ENCODE results near the gene OLIG2. TPM values are rescaled to one million over a fixed set of nuclear protein-coding genes. Genes with fewer than 3 reads are reported as not detected.

Gene OLIG2
- total and polyA plus RNA-seq, 2 of the 13 experiments (the other 11 are each of a cell fraction or from before 2014, with no cell fraction given), result not detected

- no peak overlapping the region for H3K27ac ChIP-seq (ENCODE audit: extremely low read length, insufficient read depth, low read length)
- H3K27me3 ChIP-seq (ENCODE audit: control insufficient read depth in 1 of 2, insufficient read depth in 2 of 2, low read length in 2 of 2), result peaks cover 0 to 34% of the 10 kb centered on the region in 2 experiments; a peak in 3 of 5 replicates
- no peaks in the 10 kb centered on the region for H3K79me2 ChIP-seq (ENCODE audit: insufficient read depth, low read length)
- no peaks in the 10 kb centered on the region for H3K9me3 ChIP-seq (ENCODE audit: low read length)
- BruUV-seq (replicated peaks), result no TSS peak
- ChIA-PET POLR2A (no interaction called here), CTCF (ENCODE audit: low intra/inter-chr PET ratio, low total read pairs) (no interaction called here)
- no peaks in the 10 kb centered on the region for H3K36me3 ChIP-seq (replicated peaks in 1 of 2; ENCODE audit: control insufficient read depth in 1 of 2, insufficient read depth in 2 of 2, low read length in 2 of 2)
- no peak for FAIRE-seq
- no peak overlapping the region for H3K9ac ChIP-seq (ENCODE audit: insufficient read depth, low read depth, low read length)
- H3K4me1 ChIP-seq (ENCODE audit: insufficient read depth, low read length), result no peaks in the 10 kb centered on the region
- no peak overlapping the region for H3K4me3 ChIP-seq (replicated peaks in 1 of 3; ENCODE audit: insufficient read depth in 1 of 3, low read depth in 2 of 3, low read length in 3 of 3)
- H2AFZ ChIP-seq (ENCODE audit: low read length), result no peak overlapping the region
- H4K20me1 ChIP-seq (ENCODE audit: insufficient read depth, low read length), result no peaks in the 10 kb centered on the region
- no peak for ATAC-seq
- H3K4me2 ChIP-seq (ENCODE audit: low read depth, low read length), result no peak overlapping the region
- intact Hi-C loops (cut with micrococcal nuclease; ENCODE audit: unreplicated experiment) (no loop called here), in situ Hi-C loops (cut with HindIII; ENCODE audit: extremely low pct_ligation_motif_present, low pct_unique_long_range_greater_than_20kb) (no loop called here)
- TF ChIP-seq ZBTB49 (CRISPR knock-in tag; IDR thresholded peaks at IDR 0.05; ENCODE audit: borderline replicate concordance) (no peak), CHD4 (IDR thresholded peaks at IDR 0.05; ENCODE audit: borderline replicate concordance, low read length) (no peak), PAF1 (CRISPR knock-in tag; IDR thresholded peaks at IDR 0.05) (no peak), DDIT3 (CRISPR knock-in tag; IDR thresholded peaks at IDR 0.05) (no peak), CREB1 (IDR thresholded peaks at IDR 0.05) (no peak), CREB1 (CRISPR knock-in tag; IDR thresholded peaks at IDR 0.05) (no peak), ZBTB7A (CRISPR knock-in tag; IDR thresholded peaks at IDR 0.05) (no peak), ZBTB34 (CRISPR knock-in tag; IDR thresholded peaks at IDR 0.05) (no peak), MLXIP (CRISPR knock-in tag; IDR thresholded peaks at IDR 0.05; ENCODE audit: borderline replicate concordance) (no peak), ZNF891 (CRISPR knock-in tag; IDR thresholded peaks at IDR 0.05) (no peak), ZNF552 (CRISPR knock-in tag; IDR thresholded peaks at IDR 0.05; ENCODE audit: borderline replicate concordance) (no peak)
- DNase-seq (ENCODE audit: low spot score), result no peak
- 39% methylated on average over 31 of the region's 39 CpGs for WGBS (ENCODE audit: low lambda C conversion rate)
These were observed 47.1 kb upstream of the OLIG2 start for GRCh38 chr21:32978331-32979270.

Data from HepG2 (cell line).